EH (cell line): Measurements from ENCODE around the gene PEPD.
A peak's percentile ranks its signal among the peaks of the same experiment; 100 is the strongest.
"Not testable (repeated sequence)": the region's sequence is repeated elsewhere in the genome, so short reads cannot be mapped to it uniquely, and the experiment has no call there.

Experiments
- DNase-seq: peaks from one replicate; pipeline ENCODE4 v3.0.0-alpha.2; 2015; ENCODE audit warnings: low read depth

The PEPD gene

GRCh38 chr19:33521480-33522370 is at the start of gene PEPD:
Gene PEPD (minus strand): TSS chr19:33521791. CDS start chr19:33521760, 31 bp downstream.
- DNase-seq = peak; percentile 92

GRCh38 chr19:33569821-33570220 is 48.2 kb upstream of the PEPD start:
- no peak for DNase-seq

- no peak for DNase-seq
Measured at GRCh38 chr19:33568706-33569105, 47.1 kb upstream of the PEPD start.

GRCh38 chr19:33564836-33565338 is 43.3 kb upstream of the PEPD start:
- DNase-seq = no peak

- DNase-seq = no peak
Measured at GRCh38 chr19:33562636-33563035, 41.0 kb upstream of the PEPD start.

GRCh38 chr19:33561666-33562065 is 40.1 kb upstream of the PEPD start:
- DNase-seq = not testable (repeated sequence)

GRCh38 chr19:33561261-33561660 is 39.7 kb upstream of the PEPD start:
- DNase-seq = no peak

- no peak for DNase-seq
Measured at GRCh38 chr19:33559996-33560395, 38.4 kb upstream of the PEPD start.

GRCh38 chr19:33558856-33559255 is 37.3 kb upstream of the PEPD start:
- DNase-seq = peak; percentile 36

GRCh38 chr19:33558151-33558550 is 36.6 kb upstream of the PEPD start:
- no peak for DNase-seq

- DNase-seq = no peak
Measured at GRCh38 chr19:33557720-33558119, 36.1 kb upstream of the PEPD start.

GRCh38 chr19:33557196-33557595 is 35.6 kb upstream of the PEPD start:
- DNase-seq = no peak

GRCh38 chr19:33556261-33556660 is 34.7 kb upstream of the PEPD start:
- DNase-seq = no peak

- DNase-seq = not testable (repeated sequence)
Measured at GRCh38 chr19:33555726-33556125, 34.1 kb upstream of the PEPD start.

GRCh38 chr19:33554821-33555220 is 33.2 kb upstream of the PEPD start:
- no peak for DNase-seq

GRCh38 chr19:33554391-33554790 is 32.8 kb upstream of the PEPD start:
- no peak for DNase-seq

GRCh38 chr19:33553530-33554310 is 32.1 kb upstream of the PEPD start:
- DNase-seq = no peak

- DNase-seq = no peak
Measured at GRCh38 chr19:33552928-33553279, 31.3 kb upstream of the PEPD start.

- DNase-seq = no peak
Measured at GRCh38 chr19:33552191-33552927, 30.8 kb upstream of the PEPD start.

GRCh38 chr19:33551676-33552075 is 30.1 kb upstream of the PEPD start:
- no peak for DNase-seq

- no peak for DNase-seq
Measured at GRCh38 chr19:33550768-33551167, 29.2 kb upstream of the PEPD start.

GRCh38 chr19:33547676-33548075 is 26.1 kb upstream of the PEPD start:
- DNase-seq = no peak
